Measurements from ENCODE around the gene DCP1B. TPM values are rescaled to one million over a fixed set of nuclear protein-coding genes. Genes with fewer than 3 reads are reported as not detected.

The DCP1B gene
- total RNA-seq, 1 donor from 2014 or later: 14.4 TPM

GRCh38 chr12:1934831-1935230 is 69.4 kb downstream of the DCP1B start:
- Mint-ChIP-seq H3K27ac (ENCODE audit: unreplicated experiment) (no peak overlapping the region), H3K27me3 (ENCODE audit: unreplicated experiment) (peaks cover 3% of the 10 kb centered on the region), H3K9me3 (ENCODE audit: unreplicated experiment) (no peaks in the 10 kb centered on the region), H3K4me3 (ENCODE audit: unreplicated experiment) (no peak overlapping the region), H3K36me3 (ENCODE audit: unreplicated experiment) (no peaks in the 10 kb centered on the region), H3K4me1 (ENCODE audit: unreplicated experiment) (peaks cover 33% of the 10 kb centered on the region)
- no peak for DNase-seq (ENCODE audit: extremely low spot score, unreplicated experiment)
- TF ChIP-seq CTCF (IDR thresholded peaks at IDR 0.05): no peak

- no peak for TF ChIP-seq CTCF (IDR thresholded peaks at IDR 0.05)
- Mint-ChIP-seq H3K4me3 (ENCODE audit: unreplicated experiment) (no peak overlapping the region), H3K4me1 (ENCODE audit: unreplicated experiment) (peaks cover 30% of the 10 kb centered on the region), H3K27me3 (ENCODE audit: unreplicated experiment) (peaks cover 8% of the 10 kb centered on the region), H3K27ac (ENCODE audit: unreplicated experiment) (no peak overlapping the region), H3K36me3 (ENCODE audit: unreplicated experiment) (no peaks in the 10 kb centered on the region), H3K9me3 (ENCODE audit: unreplicated experiment) (no peaks in the 10 kb centered on the region)
- DNase-seq (ENCODE audit: extremely low spot score, unreplicated experiment): no peak
These were observed 70.2 kb downstream of the DCP1B start for GRCh38 chr12:1934068-1934467.

GRCh38 chr12:1933342-1934051 is 70.8 kb downstream of the DCP1B start:
- Mint-ChIP-seq H3K27ac (ENCODE audit: unreplicated experiment) (no peak overlapping the region), H3K9me3 (ENCODE audit: unreplicated experiment) (no peaks in the 10 kb centered on the region), H3K4me1 (ENCODE audit: unreplicated experiment) (peaks cover 30% of the 10 kb centered on the region), H3K36me3 (ENCODE audit: unreplicated experiment) (no peaks in the 10 kb centered on the region), H3K4me3 (ENCODE audit: unreplicated experiment) (no peak overlapping the region), H3K27me3 (ENCODE audit: unreplicated experiment) (peaks cover 12% of the 10 kb centered on the region)
- no peak for TF ChIP-seq CTCF (IDR thresholded peaks at IDR 0.05)
- peak; percentile 63 for DNase-seq (ENCODE audit: extremely low spot score, unreplicated experiment)

GRCh38 chr12:1932264-1932777 is 71.9 kb downstream of the DCP1B start:
- no peaks in the 10 kb centered on the region for H3K36me3 Mint-ChIP-seq (ENCODE audit: unreplicated experiment)
- no peak for TF ChIP-seq CTCF (IDR thresholded peaks at IDR 0.05)
- H3K9me3 Mint-ChIP-seq (ENCODE audit: unreplicated experiment): no peaks in the 10 kb centered on the region
- no peak overlapping the region for H3K4me3 Mint-ChIP-seq (ENCODE audit: unreplicated experiment)
- no peak overlapping the region for H3K27ac Mint-ChIP-seq (ENCODE audit: unreplicated experiment)
- peaks cover 39% of the 10 kb centered on the region for H3K4me1 Mint-ChIP-seq (ENCODE audit: unreplicated experiment)
- DNase-seq (ENCODE audit: extremely low spot score, unreplicated experiment): peak; percentile 57
- peaks cover 12% of the 10 kb centered on the region for H3K27me3 Mint-ChIP-seq (ENCODE audit: unreplicated experiment)

GRCh38 chr12:1931642-1932041 is 72.6 kb downstream of the DCP1B start:
- peaks cover 15% of the 10 kb centered on the region for H3K27me3 Mint-ChIP-seq (ENCODE audit: unreplicated experiment)
- no peak for DNase-seq (ENCODE audit: extremely low spot score, unreplicated experiment)
- no peaks in the 10 kb centered on the region for H3K36me3 Mint-ChIP-seq (ENCODE audit: unreplicated experiment)
- H3K9me3 Mint-ChIP-seq (ENCODE audit: unreplicated experiment): no peaks in the 10 kb centered on the region
- H3K27ac Mint-ChIP-seq (ENCODE audit: unreplicated experiment): no peak overlapping the region
- H3K4me3 Mint-ChIP-seq (ENCODE audit: unreplicated experiment): no peak overlapping the region
- no peak for TF ChIP-seq CTCF (IDR thresholded peaks at IDR 0.05)
- peaks cover 32% of the 10 kb centered on the region for H3K4me1 Mint-ChIP-seq (ENCODE audit: unreplicated experiment)

Measured in osteocyte (in vitro differentiated cells).